Astrocyte (in vitro differentiated cells and primary cell): Measurements from ENCODE around the gene IGF2BP2. TPM values are rescaled to one million over a fixed set of nuclear protein-coding genes. Genes with fewer than 3 reads are reported as not detected.

Source experiments
- DNase-seq: peaks from one replicate; pipeline ENCODE4 v3.0.0-alpha.2; 2010; ENCODE audit warnings: low read depth
- FAIRE-seq: peaks from 2 replicates; lab custom pipeline; 2011; peaks lifted over from hg19 to GRCh38; lab: Jason Lieb, UNC
- H2AFZ ChIP-seq: 2 replicates; pipeline ENCODE4 v1.6.0; 2012; ENCODE audit warnings: low read depth, low read length, inconsistent platforms
- H3K27ac ChIP-seq: 2 replicates; pipeline ENCODE4 v1.5.1; 2011; ENCODE audit warnings: low read depth, low read length, inconsistent platforms
- H3K27me3 ChIP-seq: 2 replicates; pipeline ENCODE4 v1.6.0; 2011; ENCODE audit warnings: low read length, inconsistent platforms; ENCODE audit not compliant: insufficient read depth
- H3K36me3 ChIP-seq: 2 replicates; pipeline ENCODE4 v1.5.1; 2011; ENCODE audit warnings: low read length, inconsistent platforms; ENCODE audit not compliant: insufficient read depth
- H3K4me1 ChIP-seq: 2 replicates; pipeline ENCODE4 v1.5.1; 2011; ENCODE audit warnings: low read length, inconsistent platforms; ENCODE audit not compliant: insufficient read depth
- H3K4me2 ChIP-seq: 2 replicates; pipeline ENCODE4 v1.6.0; 2012; ENCODE audit warnings: low read length, inconsistent platforms
- H3K4me3 ChIP-seq: 2 replicates; pipeline ENCODE4 v1.5.1; 2011; ENCODE audit warnings: low read depth, mild to moderate bottlenecking, low read length, inconsistent platforms; ENCODE audit not compliant: insufficient read depth
- H3K79me2 ChIP-seq: 2 replicates; pipeline ENCODE4 v1.6.0; 2012; ENCODE audit warnings: mild to moderate bottlenecking, low read length, inconsistent platforms; ENCODE audit not compliant: insufficient read depth
- H3K9ac ChIP-seq: 2 replicates; pipeline ENCODE4 v1.6.0; 2012; ENCODE audit warnings: mild to moderate bottlenecking, low read length, inconsistent platforms
- H3K9me3 ChIP-seq: 2 replicates; pipeline ENCODE4 v1.5.1; 2012; ENCODE audit warnings: low read depth, mild to moderate bottlenecking, low read length, inconsistent platforms; ENCODE audit not compliant: insufficient read depth
- H4K20me1 ChIP-seq: 2 replicates; pipeline ENCODE4 v1.6.0; 2012; ENCODE audit warnings: low read length, inconsistent platforms; ENCODE audit not compliant: insufficient read depth
- H3K27ac Mint-ChIP-seq: one replicate; pipeline ENCODE4 v1.8.0; 2021; ENCODE audit warnings: mild to moderate bottlenecking, mixed read lengths; ENCODE audit not compliant: unreplicated experiment
- H3K27me3 Mint-ChIP-seq: one replicate; pipeline ENCODE4 v1.8.0; 2021; ENCODE audit warnings: low read depth, mixed read lengths; ENCODE audit not compliant: unreplicated experiment
- H3K36me3 Mint-ChIP-seq: one replicate; pipeline ENCODE4 v1.8.0; 2021; ENCODE audit warnings: low read depth, mixed read lengths; ENCODE audit not compliant: unreplicated experiment
- H3K4me1 Mint-ChIP-seq: one replicate; pipeline ENCODE4 v1.8.0; 2021; ENCODE audit warnings: low read depth, mixed read lengths; ENCODE audit not compliant: unreplicated experiment
- H3K4me3 Mint-ChIP-seq: one replicate; pipeline ENCODE4 v1.8.0; 2021; ENCODE audit warnings: mild to moderate bottlenecking, moderate library complexity, mixed read lengths; ENCODE audit not compliant: unreplicated experiment
- H3K9me3 Mint-ChIP-seq: one replicate; pipeline ENCODE4 v1.8.0; 2021; ENCODE audit warnings: mild to moderate bottlenecking, mixed read lengths; ENCODE audit not compliant: unreplicated experiment
- CTCF ChIP-seq: IDR thresholded peaks from 2 replicates; pipeline ENCODE4 v1.5.1; 2011; ENCODE audit warnings: low read depth, mild to moderate bottlenecking, inconsistent platforms, low read length, moderate library complexity; ENCODE audit not compliant: insufficient read depth
- EZH2 ChIP-seq: IDR thresholded peaks from 2 replicates; pipeline ENCODE4 v1.6.1; 2012; ENCODE audit warnings: mild to moderate bottlenecking, low read length, inconsistent platforms; ENCODE audit not compliant: insufficient read depth
- microRNA-seq: library from miRNA; unstranded; fragments of <30 nt; microRNA quantifications from one replicate; pipeline ENCODE4 v1.2.0, GENCODE V29; 2020
- total RNA-seq: library from RNA; stranded (reverse); gene quantifications from 2 replicates; pipeline ENCODE4 v1.2.1, GENCODE V29; 2021

The IGF2BP2 gene
- total RNA-seq, 1 donor from 2014 or later: 162 TPM

GRCh38 chr3:185595526-185595925 lies 229.3 kb downstream of the IGF2BP2 start:
- H3K27me3 ChIP-seq: no peaks in the 10 kb centered on the region
- Mint-ChIP-seq H3K4me3 (no peak overlapping the region), H3K36me3 (peaks cover 2% of the 10 kb centered on the region), H3K27me3 (no peaks in the 10 kb centered on the region), H3K9me3 (no peaks in the 10 kb centered on the region), H3K4me1 (no peaks in the 10 kb centered on the region), H3K27ac (no peak overlapping the region)
- no peaks in the 10 kb centered on the region for H3K4me1 ChIP-seq
- TF ChIP-seq EZH2 (no peak), CTCF (no peak)
- no peak overlapping the region for H3K9ac ChIP-seq
- peaks cover 5% of the 10 kb centered on the region for H3K36me3 ChIP-seq
- FAIRE-seq (no peak), DNase-seq (no peak)
- H3K79me2 ChIP-seq: peaks cover 2% of the 10 kb centered on the region
- no peaks in the 10 kb centered on the region for H3K9me3 ChIP-seq
- H3K4me2 ChIP-seq: no peak overlapping the region
- H2AFZ ChIP-seq: no peak overlapping the region
- no peak overlapping the region for H3K27ac ChIP-seq
- no peak overlapping the region for H3K4me3 ChIP-seq
- no peaks in the 10 kb centered on the region for H4K20me1 ChIP-seq

GRCh38 chr3:185594073-185594472 lies 230.8 kb downstream of the IGF2BP2 start:
- H3K4me1 Mint-ChIP-seq: peaks cover 2% of the 10 kb centered on the region
- H3K9me3 ChIP-seq: no peaks in the 10 kb centered on the region
- DNase-seq (no peak), FAIRE-seq (no peak)
- H3K4me1 ChIP-seq: no peaks in the 10 kb centered on the region
- no peak overlapping the region for H3K4me2 ChIP-seq
- no peak overlapping the region for H3K4me3 Mint-ChIP-seq
- peaks cover 2% of the 10 kb centered on the region for H3K36me3 Mint-ChIP-seq
- H3K27me3 ChIP-seq: no peaks in the 10 kb centered on the region
- H3K9me3 Mint-ChIP-seq: no peaks in the 10 kb centered on the region
- H3K27ac ChIP-seq: no peak overlapping the region
- H3K4me3 ChIP-seq: no peak overlapping the region
- no peak overlapping the region for H3K27ac Mint-ChIP-seq
- H3K79me2 ChIP-seq: peaks cover 9% of the 10 kb centered on the region
- H3K27me3 Mint-ChIP-seq: no peaks in the 10 kb centered on the region
- TF ChIP-seq EZH2: no peak
- no peak for TF ChIP-seq CTCF
- peaks cover 5% of the 10 kb centered on the region for H3K36me3 ChIP-seq
- peaks cover under 1% of the 10 kb centered on the region for H4K20me1 ChIP-seq
- H2AFZ ChIP-seq: no peak overlapping the region
- H3K9ac ChIP-seq: no peak overlapping the region

Small RNA genes within 50 kb of the gene (microRNA-seq; reads per million reads assigned to microRNA genes)
- gene MIR548AQ: not detected

Other genes starting within 250 kb of the IGF2BP2 start
- 43.6 and 44.1 TPM in 2 replicates for gene SENP2, start 238.7 kb downstream of the IGF2BP2 start, total RNA-seq
- gene TRA2B, start 113.0 kb upstream of the IGF2BP2 start, total RNA-seq: 112 and 120 TPM in 2 replicates